Activated B cell treated with CpG ODN at 0.5 μM for 24 hours (primary cell): ENCODE results near the gene EML1. TPM values are rescaled to one million over a fixed set of nuclear protein-coding genes. Genes with fewer than 3 reads are reported as not detected.

Experiments
- ATAC-seq: fragments of 200-7000 bp; cut with Tn5 transposase; one replicate; pipeline ENCODE4 v1.10.0; 2021; ENCODE audit warnings: low read depth, mild to moderate bottlenecking, moderate library complexity
- CTCF ChIA-PET: fragments of 350-600 bp; sonication (Branson Sonifier 250); formaldehyde crosslinking; loops from one replicate; lab custom pipeline; 2021; ENCODE audit warnings: antibody characterized with exemption; lab: Charles Lee
- POLR2A ChIA-PET: fragments of 350-600 bp; sonication (Branson Sonifier 250); formaldehyde crosslinking; loops from one replicate; lab custom pipeline; 2021; ENCODE audit warnings: antibody characterized with exemption; lab: Charles Lee
- DNase-seq: peaks from one replicate; pipeline ENCODE4 v3.0.0; 2022
- H3K27ac Mint-ChIP-seq: one replicate; pipeline ENCODE4 v1.8.0; 2020; ENCODE audit warnings: mixed read lengths
- H3K27me3 Mint-ChIP-seq: one replicate; pipeline ENCODE4 v1.8.0; 2021; ENCODE audit warnings: mixed read lengths
- H3K36me3 Mint-ChIP-seq: one replicate; pipeline ENCODE4 v1.8.0; 2021; ENCODE audit warnings: low read depth, mixed read lengths
- H3K4me1 Mint-ChIP-seq: one replicate; pipeline ENCODE4 v1.8.0; 2021; ENCODE audit warnings: mixed read lengths
- H3K4me3 Mint-ChIP-seq: one replicate; pipeline ENCODE4 v1.8.0; 2020; ENCODE audit warnings: mild to moderate bottlenecking, mixed read lengths
- H3K9me3 Mint-ChIP-seq: one replicate; pipeline ENCODE4 v1.8.0; 2020; ENCODE audit warnings: mixed read lengths
- intact Hi-C: fragments of 100-400 bp; cut with micrococcal nuclease; formaldehyde crosslinking; loops from one replicate; pipeline ENCODE4 v1.15.1; 2024
- total RNA-seq: library from RNA; stranded (reverse); gene quantifications from 2 replicates; pipeline ENCODE4 v1.2.3, GENCODE V29; 2022
- TF ChIP-seq, protein P1 (sequence below): fragments of 200-600 bp; IDR thresholded peaks from one replicate; pipeline ENCODE4 v1.8.0; 2022; ENCODE audit warnings: antibody characterized with exemption, mild to moderate bottlenecking

Gene EML1
- total RNA-seq, 1 donor from 2014 or later = not detected

DNA sequence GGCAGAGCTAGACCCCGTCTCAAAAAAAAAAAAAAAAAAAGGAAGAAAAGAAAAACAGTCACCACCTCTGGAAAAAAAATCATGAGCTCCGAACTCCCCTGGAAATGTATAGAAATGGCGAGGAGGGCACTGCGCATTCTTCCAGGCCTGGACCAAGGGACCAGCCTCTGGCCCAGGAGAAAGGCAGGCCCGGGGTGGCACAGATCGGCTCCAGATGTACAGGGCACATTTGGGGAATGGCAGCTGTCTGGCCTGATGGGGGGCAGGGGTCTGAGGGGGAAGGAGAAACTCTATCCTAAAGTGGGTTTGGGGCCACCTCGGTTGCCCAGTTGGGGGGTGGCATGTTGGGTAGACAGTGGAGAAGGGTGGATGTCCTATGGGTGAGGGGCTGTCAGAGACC, 46.0 kb upstream of the EML1 start:
- no peaks in the 10 kb centered on the region for H3K36me3 Mint-ChIP-seq
- ATAC-seq (no peak), DNase-seq (no peak)
- ChIA-PET CTCF (no interaction called here), POLR2A (no interaction called here)
- H3K4me3 Mint-ChIP-seq = no peak overlapping the region
- TF ChIP-seq, protein P1, sequence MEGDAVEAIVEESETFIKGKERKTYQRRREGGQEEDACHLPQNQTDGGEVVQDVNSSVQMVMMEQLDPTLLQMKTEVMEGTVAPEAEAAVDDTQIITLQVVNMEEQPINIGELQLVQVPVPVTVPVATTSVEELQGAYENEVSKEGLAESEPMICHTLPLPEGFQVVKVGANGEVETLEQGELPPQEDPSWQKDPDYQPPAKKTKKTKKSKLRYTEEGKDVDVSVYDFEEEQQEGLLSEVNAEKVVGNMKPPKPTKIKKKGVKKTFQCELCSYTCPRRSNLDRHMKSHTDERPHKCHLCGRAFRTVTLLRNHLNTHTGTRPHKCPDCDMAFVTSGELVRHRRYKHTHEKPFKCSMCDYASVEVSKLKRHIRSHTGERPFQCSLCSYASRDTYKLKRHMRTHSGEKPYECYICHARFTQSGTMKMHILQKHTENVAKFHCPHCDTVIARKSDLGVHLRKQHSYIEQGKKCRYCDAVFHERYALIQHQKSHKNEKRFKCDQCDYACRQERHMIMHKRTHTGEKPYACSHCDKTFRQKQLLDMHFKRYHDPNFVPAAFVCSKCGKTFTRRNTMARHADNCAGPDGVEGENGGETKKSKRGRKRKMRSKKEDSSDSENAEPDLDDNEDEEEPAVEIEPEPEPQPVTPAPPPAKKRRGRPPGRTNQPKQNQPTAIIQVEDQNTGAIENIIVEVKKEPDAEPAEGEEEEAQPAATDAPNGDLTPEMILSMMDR = no peak
- H3K9me3 Mint-ChIP-seq = no peaks in the 10 kb centered on the region
- intact Hi-C loops = no loop called here
- H3K27ac Mint-ChIP-seq = no peak overlapping the region
- peaks cover 53% of the 10 kb centered on the region for H3K27me3 Mint-ChIP-seq
- no peaks in the 10 kb centered on the region for H3K4me1 Mint-ChIP-seq

DNA sequence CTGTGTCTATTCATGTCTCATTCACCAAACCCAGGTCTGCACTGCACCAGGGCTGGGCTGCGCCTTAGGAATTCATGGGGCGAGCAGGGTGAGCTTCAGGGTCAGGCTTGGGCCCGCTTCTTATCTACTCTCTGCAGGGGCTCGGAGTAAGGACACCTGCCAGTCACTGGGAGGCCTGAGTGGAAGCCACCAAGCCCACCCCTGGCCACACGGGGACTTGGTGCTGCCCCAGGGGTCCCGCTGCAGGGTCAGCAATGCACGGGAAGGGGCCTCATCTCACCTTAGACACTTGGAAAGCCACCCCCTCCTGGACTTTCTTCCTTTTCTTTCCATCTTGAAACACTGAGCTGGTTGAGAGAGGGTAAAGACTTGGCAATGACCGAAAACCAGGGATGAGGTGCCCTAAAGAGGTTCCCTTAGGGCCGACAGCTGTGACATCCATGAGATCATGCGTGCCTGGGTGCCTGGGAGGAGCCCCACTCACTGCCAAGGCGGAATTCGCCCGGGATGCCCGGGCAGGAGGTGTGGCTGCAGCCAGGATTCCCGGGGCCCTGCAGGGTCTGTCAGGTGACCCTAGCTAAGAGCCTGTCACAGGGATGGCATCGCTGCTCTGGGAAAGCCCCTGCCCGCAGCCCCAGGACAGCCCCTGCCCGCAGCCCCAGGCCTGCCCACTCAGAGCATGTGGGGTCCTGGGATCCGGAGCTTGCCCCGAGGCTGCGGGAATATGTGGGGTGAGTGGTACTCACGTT, 45.5 kb upstream of the EML1 start:
- ChIA-PET CTCF (no interaction called here), POLR2A (no interaction called here)
- Mint-ChIP-seq H3K27ac (no peak overlapping the region), H3K4me1 (no peaks in the 10 kb centered on the region), H3K36me3 (no peaks in the 10 kb centered on the region), H3K9me3 (no peaks in the 10 kb centered on the region), H3K4me3 (no peak overlapping the region), H3K27me3 (peaks cover 51% of the 10 kb centered on the region)
- TF ChIP-seq, protein P1 = no peak
- intact Hi-C loops = no loop called here
- no peak for ATAC-seq
- no peak for DNase-seq

- ATAC-seq = no peak
- Mint-ChIP-seq H3K27me3 (peaks cover 53% of the 10 kb centered on the region), H3K4me3 (no peak overlapping the region), H3K4me1 (peaks cover 5% of the 10 kb centered on the region), H3K9me3 (no peaks in the 10 kb centered on the region), H3K27ac (no peak overlapping the region), H3K36me3 (no peaks in the 10 kb centered on the region)
- ChIA-PET CTCF (no interaction called here), POLR2A (no interaction called here)
- TF ChIP-seq, protein P1 = no peak
- intact Hi-C loops = no loop called here
- no peak for DNase-seq
Measured at GRCh38 chr14:99748529-99748928, 44.7 kb upstream of the EML1 start.

- H3K9me3 Mint-ChIP-seq = no peaks in the 10 kb centered on the region
- H3K4me1 Mint-ChIP-seq = peaks cover 7% of the 10 kb centered on the region
- POLR2A ChIA-PET = no interaction called here
- intact Hi-C loops = no loop called here
- TF ChIP-seq, protein P1 = no peak
- H3K4me3 Mint-ChIP-seq = no peak overlapping the region
- no peak for ATAC-seq
- DNase-seq = no peak
- CTCF ChIA-PET = no interaction called here
- H3K36me3 Mint-ChIP-seq = no peaks in the 10 kb centered on the region
- no peak overlapping the region for H3K27ac Mint-ChIP-seq
- H3K27me3 Mint-ChIP-seq = peaks cover 54% of the 10 kb centered on the region
Measured at GRCh38 chr14:99749142-99749541, 44.1 kb upstream of the EML1 start.

DNA sequence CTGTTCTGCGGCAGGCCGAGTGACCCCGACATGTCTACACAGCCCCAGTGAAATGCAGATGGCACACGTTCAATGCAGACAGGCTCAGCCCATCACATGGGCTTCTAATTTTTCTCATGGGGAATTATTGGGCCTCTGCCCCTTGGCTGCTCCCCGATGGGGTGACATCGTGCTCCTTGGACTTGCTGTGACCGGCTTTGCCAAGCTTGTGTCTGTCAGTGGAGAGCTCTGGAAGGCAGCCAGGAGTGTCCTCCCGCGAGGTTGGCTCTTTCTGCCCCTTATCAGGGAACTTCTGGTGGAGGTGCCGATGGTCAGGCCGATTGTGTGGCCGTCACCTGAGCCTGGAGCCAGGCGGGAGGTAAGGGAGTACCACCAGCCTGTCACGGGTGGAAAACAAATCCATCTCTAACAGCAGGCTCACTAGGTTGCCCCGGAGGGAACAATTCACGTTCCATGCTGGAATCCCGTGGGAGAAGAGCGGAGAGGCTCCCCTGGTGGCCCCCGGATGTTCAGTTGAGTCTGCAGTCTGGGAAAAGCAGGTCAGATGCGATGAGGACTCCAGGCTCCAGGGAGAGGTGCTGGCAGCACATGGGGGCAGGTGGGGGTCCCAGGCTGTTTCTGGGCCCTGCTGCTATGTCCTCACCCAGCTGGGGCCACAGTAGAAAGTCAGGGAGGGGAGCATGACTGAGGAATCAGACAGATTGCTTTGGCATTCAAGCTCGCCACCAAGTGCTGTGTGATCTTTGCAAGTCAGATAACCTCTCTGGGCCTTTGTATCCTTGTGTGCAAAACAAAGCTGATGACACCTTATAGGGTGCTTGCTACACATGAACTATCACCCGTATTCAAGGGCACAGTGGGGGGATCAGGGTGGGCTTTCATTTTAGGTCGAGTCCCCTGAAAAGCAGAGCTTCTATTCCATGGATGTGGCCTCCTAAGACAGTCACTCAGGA, 43.2 kb upstream of the EML1 start:
- CTCF ChIA-PET = no interaction called here

More for the DNA sequence above, 43.2 kb upstream of the EML1 start:
- Mint-ChIP-seq H3K4me3 (no peak overlapping the region), H3K9me3 (no peaks in the 10 kb centered on the region), H3K27ac (no peak overlapping the region), H3K4me1 (peaks cover 7% of the 10 kb centered on the region), H3K36me3 (no peaks in the 10 kb centered on the region), H3K27me3 (peaks cover 53% of the 10 kb centered on the region)
- intact Hi-C loops = no loop called here
- DNase-seq = no peak
- TF ChIP-seq, protein P1 = no peak
- ATAC-seq = no peak
- POLR2A ChIA-PET = no interaction called here
